Stimulated activated effector memory CD8-positive, alpha-beta T cell treated with anti-CD3 and anti-CD28 coated beads, Interleukin-12 subunit alpha, Interleukin-12 subunit beta, amount 100 ng/mL, for 72 hours (primary cell): ENCODE data around the gene OPN1SW.

Experiments used
- ATAC-seq: fragments of 150-1000 bp; cut with Tn5 transposase; 2 replicates; pipeline ENCODE4 v1.10.0; 2021
- DNase-seq, 2 donors: peaks; one replicate each; pipeline ENCODE4 v3.0.0; 2021 to 2022; ENCODE audit warnings: low spot score in 2 of 2
- H3K27ac Mint-ChIP-seq: one replicate; pipeline ENCODE4 v1.8.0; 2022; ENCODE audit warnings: mild to moderate bottlenecking, mixed read lengths
- H3K36me3 Mint-ChIP-seq: one replicate; pipeline ENCODE4 v1.8.0; 2022; ENCODE audit warnings: mild to moderate bottlenecking, mixed read lengths
- H3K4me1 Mint-ChIP-seq: one replicate; pipeline ENCODE4 v1.8.0; 2022; ENCODE audit warnings: mixed read lengths
- H3K4me3 Mint-ChIP-seq: one replicate; pipeline ENCODE4 v1.8.0; 2022; ENCODE audit warnings: mild to moderate bottlenecking, mixed read lengths
- H3K9me3 Mint-ChIP-seq: one replicate; pipeline ENCODE4 v1.8.0; 2022; ENCODE audit warnings: mixed read lengths

The OPN1SW gene

DNA sequence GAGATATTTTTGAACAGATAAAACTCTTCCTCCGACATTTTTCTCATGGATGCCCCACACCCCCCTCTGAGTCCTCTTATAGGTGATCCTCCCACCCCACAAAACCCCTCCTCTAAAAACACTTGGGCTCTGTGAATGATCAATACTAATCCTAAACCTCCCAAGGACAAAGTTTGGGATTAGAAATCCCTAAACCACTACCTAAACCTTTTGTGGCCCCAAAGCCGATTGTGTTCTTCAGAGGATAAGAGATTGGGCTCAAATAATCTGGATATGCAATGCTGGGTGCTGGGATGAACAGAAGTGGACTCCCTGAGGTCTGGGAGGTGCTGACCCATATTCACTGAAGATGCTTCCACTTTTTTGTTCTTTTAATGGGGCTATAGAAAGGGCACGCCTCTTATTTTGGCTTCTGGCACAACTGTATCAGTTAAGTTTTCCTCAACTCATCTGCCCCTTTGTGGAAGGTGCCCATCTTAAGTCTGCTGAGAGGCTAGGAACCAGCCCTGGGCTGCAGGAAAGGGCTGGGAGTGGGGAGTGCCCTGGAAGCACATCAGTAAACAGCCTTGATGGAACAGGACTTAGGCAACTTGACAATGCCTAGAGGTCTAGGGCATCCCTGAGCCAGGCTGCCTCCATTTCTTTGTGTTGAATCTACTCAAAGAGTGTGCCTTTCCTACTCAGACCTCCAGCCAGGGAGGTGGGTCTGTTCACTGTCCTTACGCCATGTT lies at the start of gene OPN1SW:
OPN1SW (minus strand) TSS at position 51 of the 731 bp plus-strand sequence; CDS start at position 38, 13 bp downstream.
- H3K27ac Mint-ChIP-seq: no peak within 1 kb of the TSS

DNA sequence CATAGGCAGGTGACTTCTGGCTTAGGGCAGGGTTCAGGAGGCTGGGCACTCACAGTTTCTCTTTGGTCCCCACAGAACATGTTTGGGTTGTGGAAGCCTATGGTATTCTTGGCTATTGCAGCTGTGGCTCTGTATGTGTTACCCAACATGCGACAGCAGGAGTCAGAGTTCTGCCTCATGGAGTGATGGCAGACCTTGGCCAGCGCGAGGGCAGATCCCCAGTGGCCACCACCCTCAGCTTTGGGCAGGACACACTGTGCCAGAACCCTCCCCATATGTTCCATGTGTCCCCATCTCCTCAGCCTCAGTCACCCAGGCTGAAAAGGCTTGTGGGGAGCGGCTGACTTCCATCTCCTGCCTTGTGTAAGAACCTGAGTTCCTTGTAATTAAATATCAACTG lies 46.1 kb upstream of the OPN1SW start:
- Mint-ChIP-seq H3K27ac (no peak overlapping the region), H3K4me1 (no peaks in the 10 kb centered on the region), H3K9me3 (no peaks in the 10 kb centered on the region), H3K4me3 (no peak overlapping the region), H3K36me3 (no peaks in the 10 kb centered on the region)
- DNase-seq: no peak
- no peak for ATAC-seq

More for the DNA sequence above, at the start of gene OPN1SW:
- H3K4me3 Mint-ChIP-seq: no peak within 1 kb of the TSS
- peaks cover 48% of the 10 kb centered on the region for H3K36me3 Mint-ChIP-seq
- peaks cover 10% of the 10 kb centered on the region for H3K4me1 Mint-ChIP-seq
- no peak for DNase-seq
- no peak for ATAC-seq
- peaks cover 9% of the 10 kb centered on the region for H3K9me3 Mint-ChIP-seq

GRCh38 chr7:128818694-128819093 lies 43.1 kb upstream of the OPN1SW start:
- H3K4me1 Mint-ChIP-seq: peaks cover 5% of the 10 kb centered on the region
- no peak for ATAC-seq
- DNase-seq: no peak
- no peaks in the 10 kb centered on the region for H3K9me3 Mint-ChIP-seq
- H3K27ac Mint-ChIP-seq: no peak overlapping the region
- no peak overlapping the region for H3K4me3 Mint-ChIP-seq
- H3K36me3 Mint-ChIP-seq: no peaks in the 10 kb centered on the region

DNA sequence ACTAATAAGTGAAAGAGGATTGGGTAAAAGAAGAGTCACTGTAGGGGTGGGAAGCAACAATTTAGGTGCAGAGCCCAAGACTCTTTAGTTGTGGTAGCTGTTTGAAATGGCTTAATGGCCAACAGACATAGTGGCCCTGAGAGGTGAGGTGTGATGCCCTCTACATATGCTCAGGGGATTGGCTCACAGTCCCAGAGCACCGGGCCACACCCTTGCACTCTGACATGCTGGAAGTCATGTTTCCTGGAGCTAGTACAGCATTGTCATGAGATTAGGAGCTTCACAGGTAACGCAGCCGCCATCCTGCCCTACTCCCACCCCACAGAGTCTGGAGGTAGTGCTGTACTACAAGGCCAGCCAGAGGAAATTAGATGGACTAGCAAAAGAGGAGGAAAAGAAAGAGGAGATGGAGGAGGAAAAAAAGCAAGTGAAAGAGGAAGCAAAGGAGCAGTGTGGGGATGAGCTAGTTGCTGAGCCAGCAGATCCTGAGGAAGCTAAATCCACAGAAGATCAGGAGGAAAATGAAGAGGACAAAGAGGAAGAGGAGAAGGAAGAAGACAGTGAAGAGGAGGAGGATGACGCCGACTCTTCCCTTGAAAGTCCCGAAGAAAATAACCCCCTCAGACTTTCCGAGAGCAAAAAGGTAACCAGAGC lies 39.8 kb upstream of the OPN1SW start:
- Mint-ChIP-seq H3K27ac (peak overlapping the region; percentile 9), H3K4me1 (peaks cover 5% of the 10 kb centered on the region), H3K4me3 (no peak overlapping the region), H3K36me3 (no peaks in the 10 kb centered on the region), H3K9me3 (no peaks in the 10 kb centered on the region)
- DNase-seq: no peak
- no peak for ATAC-seq

GRCh38 chr7:128814499-128814898 lies 38.9 kb upstream of the OPN1SW start:
- DNase-seq: no peak
- Mint-ChIP-seq H3K27ac (peak overlapping the region; percentile 9), H3K4me3 (no peak overlapping the region), H3K9me3 (no peaks in the 10 kb centered on the region), H3K36me3 (no peaks in the 10 kb centered on the region), H3K4me1 (peaks cover 5% of the 10 kb centered on the region)
- ATAC-seq: no peak

GRCh38 chr7:128812514-128813168 lies 37.0 kb upstream of the OPN1SW start:
- no peak for DNase-seq
- Mint-ChIP-seq H3K9me3 (no peaks in the 10 kb centered on the region), H3K4me3 (no peak overlapping the region), H3K27ac (no peak overlapping the region), H3K4me1 (peaks cover 5% of the 10 kb centered on the region), H3K36me3 (no peaks in the 10 kb centered on the region)
- no peak for ATAC-seq

DNA sequence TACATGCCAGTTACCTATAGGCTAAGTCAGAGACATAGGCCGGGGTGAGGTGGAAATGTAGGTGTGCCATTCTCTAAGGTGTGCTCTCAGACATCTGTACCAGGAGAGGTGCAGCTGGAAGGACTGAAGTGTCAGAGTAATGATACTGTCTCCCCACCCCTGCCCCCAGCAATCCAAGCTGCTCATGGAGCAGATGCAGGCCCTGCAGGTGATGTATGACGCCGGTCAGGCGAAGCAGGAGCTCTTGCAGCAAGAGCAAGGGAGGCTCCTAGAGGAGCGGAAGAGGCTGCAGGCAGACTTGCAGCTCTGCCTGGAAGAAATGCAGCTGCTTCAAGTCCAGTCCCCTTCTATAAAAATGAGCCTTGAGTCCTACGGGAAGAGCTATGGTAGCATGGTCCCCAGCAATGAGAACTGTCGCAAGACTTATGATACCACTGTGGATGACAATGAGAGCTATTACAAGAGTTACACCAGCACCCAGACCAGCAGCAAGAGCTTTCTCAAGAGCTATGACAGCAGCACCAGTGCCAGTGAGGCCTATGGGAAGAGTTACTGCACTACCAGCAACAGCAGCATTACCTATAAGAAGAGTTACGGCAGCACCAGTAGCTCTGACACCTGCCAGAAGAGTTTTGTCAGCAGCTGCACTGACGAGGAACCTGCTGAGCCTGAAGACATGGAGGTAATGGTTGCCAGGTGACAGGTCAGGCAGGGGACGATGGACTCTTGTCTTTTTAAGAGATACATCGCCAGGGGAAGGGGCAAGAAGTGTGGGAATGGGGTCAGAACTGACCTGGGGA lies 36.2 kb upstream of the OPN1SW start:
- DNase-seq: no peak
- Mint-ChIP-seq H3K4me3 (no peak overlapping the region), H3K9me3 (no peaks in the 10 kb centered on the region), H3K27ac (no peak overlapping the region), H3K36me3 (no peaks in the 10 kb centered on the region), H3K4me1 (peaks cover 5% of the 10 kb centered on the region)
- no peak for ATAC-seq

- ATAC-seq: no peak
- Mint-ChIP-seq H3K4me1 (peaks cover 5% of the 10 kb centered on the region), H3K36me3 (no peaks in the 10 kb centered on the region), H3K27ac (no peak overlapping the region), H3K9me3 (no peaks in the 10 kb centered on the region), H3K4me3 (no peak overlapping the region)
- DNase-seq: no peak
Measured at GRCh38 chr7:128810997-128811396, 35.4 kb upstream of the OPN1SW start.

- Mint-ChIP-seq H3K9me3 (no peaks in the 10 kb centered on the region), H3K27ac (no peak overlapping the region), H3K36me3 (no peaks in the 10 kb centered on the region), H3K4me3 (no peak overlapping the region), H3K4me1 (peaks cover 2% of the 10 kb centered on the region)
- no peak for ATAC-seq
- no peak for DNase-seq
Measured at GRCh38 chr7:128810473-128810872, 34.9 kb upstream of the OPN1SW start.

- Mint-ChIP-seq H3K4me1 (no peaks in the 10 kb centered on the region), H3K4me3 (no peak overlapping the region), H3K27ac (no peak overlapping the region), H3K9me3 (no peaks in the 10 kb centered on the region), H3K36me3 (no peaks in the 10 kb centered on the region)
- DNase-seq (no peak), ATAC-seq (no peak)
Measured at GRCh38 chr7:128809363-128809762, 33.8 kb upstream of the OPN1SW start.

- Mint-ChIP-seq H3K4me3 (no peak overlapping the region), H3K27ac (no peak overlapping the region), H3K4me1 (no peaks in the 10 kb centered on the region), H3K9me3 (no peaks in the 10 kb centered on the region), H3K36me3 (no peaks in the 10 kb centered on the region)
- no peak for ATAC-seq
- DNase-seq: no peak
Measured at GRCh38 chr7:128807191-128807590, 31.6 kb upstream of the OPN1SW start.

DNA sequence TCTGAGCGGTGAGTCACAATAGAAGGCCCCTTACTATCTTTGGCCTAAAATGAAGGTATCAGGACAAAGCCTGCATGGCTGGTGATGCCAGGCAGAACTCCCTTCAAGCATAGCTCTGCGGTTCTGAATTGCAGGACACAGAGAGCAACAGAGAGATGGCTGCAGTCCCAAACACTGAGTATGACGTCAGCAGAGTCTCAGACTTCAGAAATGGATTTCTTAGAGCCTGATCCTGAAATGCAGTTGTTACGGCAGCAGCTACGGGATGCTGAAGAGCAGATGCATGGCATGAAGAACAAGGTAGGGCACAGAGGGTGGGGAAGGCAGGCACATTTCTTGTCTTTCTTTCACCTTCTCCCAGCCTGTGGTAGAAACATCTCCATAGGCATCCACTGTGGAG lies 29.6 kb upstream of the OPN1SW start:
- H3K4me3 Mint-ChIP-seq: no peak overlapping the region
- H3K4me1 Mint-ChIP-seq: no peaks in the 10 kb centered on the region
- H3K27ac Mint-ChIP-seq: no peak overlapping the region
- DNase-seq: no peak
- no peaks in the 10 kb centered on the region for H3K9me3 Mint-ChIP-seq
- H3K36me3 Mint-ChIP-seq: no peaks in the 10 kb centered on the region
- ATAC-seq: no peak

DNA sequence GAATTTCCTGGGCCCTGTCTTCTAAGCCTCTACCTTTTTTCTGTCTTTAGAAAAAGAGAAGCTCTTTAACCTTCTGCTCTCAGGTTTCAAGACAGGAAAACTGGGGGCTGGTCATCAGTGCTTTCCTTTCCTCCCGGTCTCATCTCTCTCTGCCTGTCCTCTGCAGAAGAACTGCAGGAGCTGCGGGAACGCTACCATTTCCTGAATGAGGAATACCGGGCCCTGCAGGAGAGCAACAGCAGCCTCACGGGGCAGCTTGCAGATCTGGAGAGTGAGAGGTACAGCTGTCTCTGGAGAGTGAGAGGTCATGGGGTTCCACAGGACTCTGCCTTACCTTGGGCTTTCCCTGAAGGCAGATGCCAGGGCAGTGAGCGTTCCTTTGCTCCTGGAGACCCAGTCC lies 28.9 kb upstream of the OPN1SW start:
- no peak overlapping the region for H3K27ac Mint-ChIP-seq

DNA sequence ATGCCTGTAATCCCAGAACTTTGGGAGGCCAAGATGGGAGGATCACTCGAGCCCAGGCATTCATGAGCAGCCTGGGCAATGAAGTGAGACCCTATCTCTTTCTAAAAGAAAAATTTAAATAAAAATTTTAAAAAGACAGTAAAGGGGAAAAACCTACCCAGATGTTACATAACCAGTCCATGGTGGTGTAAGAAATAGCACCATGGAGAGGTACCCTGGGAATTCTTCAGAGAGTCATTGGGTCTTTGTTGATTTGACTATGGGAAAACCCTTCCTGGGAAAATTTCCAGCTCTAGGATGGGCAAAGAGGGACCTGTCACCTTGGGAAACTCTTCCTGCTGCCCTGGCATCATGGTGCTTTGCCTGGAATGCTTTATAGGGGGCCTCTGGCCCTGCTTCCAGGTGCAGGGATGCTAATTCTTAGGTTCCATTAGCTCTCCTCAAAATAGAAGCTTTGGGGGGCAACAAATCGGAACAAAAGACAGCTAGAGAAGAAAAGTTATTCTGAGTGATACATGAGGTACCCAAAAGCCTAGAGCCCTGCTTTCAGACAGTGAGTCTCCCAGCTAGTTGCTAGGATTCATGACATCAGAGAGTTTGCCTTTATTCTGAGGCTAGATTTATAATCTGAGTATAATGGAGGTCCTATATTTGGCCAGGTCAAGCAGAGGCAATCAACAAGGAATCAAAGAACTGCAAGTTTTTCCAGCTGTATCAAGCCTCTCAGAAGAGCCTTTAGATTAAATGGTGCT lies 26.2 kb upstream of the OPN1SW start:
- ATAC-seq (no peak), DNase-seq (no peak)
- Mint-ChIP-seq H3K4me3 (no peak overlapping the region), H3K9me3 (no peaks in the 10 kb centered on the region), H3K36me3 (no peaks in the 10 kb centered on the region), H3K27ac (no peak overlapping the region), H3K4me1 (no peaks in the 10 kb centered on the region)

More for the DNA sequence above, 28.9 kb upstream of the OPN1SW start:
- Mint-ChIP-seq H3K4me1 (no peaks in the 10 kb centered on the region), H3K4me3 (no peak overlapping the region), H3K36me3 (no peaks in the 10 kb centered on the region), H3K9me3 (no peaks in the 10 kb centered on the region)
- ATAC-seq (no peak), DNase-seq (no peak)

DNA sequence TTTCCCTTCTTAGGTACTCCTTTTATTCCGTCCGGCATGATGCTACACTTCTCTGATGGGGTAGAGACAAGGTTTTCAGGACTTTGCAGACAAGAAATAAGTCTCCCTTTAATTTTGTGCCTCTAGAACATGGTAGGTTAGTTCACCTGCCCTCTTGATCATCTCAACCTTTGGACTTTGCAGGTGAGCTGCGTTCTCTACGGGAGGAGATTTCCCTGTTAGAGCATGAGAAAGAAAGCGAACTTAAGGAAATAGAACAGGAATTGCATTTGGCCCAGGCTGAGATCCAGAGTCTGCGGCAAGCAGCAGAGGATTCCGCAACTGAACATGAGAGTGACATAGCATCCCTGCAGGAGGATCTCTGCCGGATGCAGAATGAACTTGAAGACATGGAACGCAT lies 25.4 kb upstream of the OPN1SW start:
- H3K4me1 Mint-ChIP-seq: no peaks in the 10 kb centered on the region
- no peak for ATAC-seq
- no peak overlapping the region for H3K27ac Mint-ChIP-seq
- H3K9me3 Mint-ChIP-seq: no peaks in the 10 kb centered on the region
- DNase-seq: no peak
- H3K4me3 Mint-ChIP-seq: no peak overlapping the region
- no peaks in the 10 kb centered on the region for H3K36me3 Mint-ChIP-seq
